ENCODE results near the gene TUBA3D. TPM values are rescaled to one million over a fixed set of nuclear protein-coding genes. Genes with fewer than 3 reads are reported as not detected.
"Not testable (repeated sequence)": the region's sequence is repeated elsewhere in the genome, so short reads cannot be mapped to it uniquely, and the experiment has no call there.

TUBA3D gene
- total RNA-seq, 2 experiments from 2014 or later, result not detected

GRCh38 chr2:131509615-131510014 lies 33.7 kb downstream of the TUBA3D start:
- no peaks in the 10 kb centered on the region for H3K9me2 ChIP-seq (ENCODE audit: insufficient read depth, low read length)
- no peak overlapping the region for H3K27ac ChIP-seq (ENCODE audit: low read depth, low read length, poor library complexity, severe bottlenecking)
- H3K36me3 ChIP-seq (ENCODE audit: insufficient read depth, low read length), result peaks cover 75% of the 10 kb centered on the region
- no peak overlapping the region for H3K4me2 ChIP-seq (ENCODE audit: low read length)
- H3K9me3 ChIP-seq (ENCODE audit: low read length), result no peaks in the 10 kb centered on the region
- H3K4me3 ChIP-seq (ENCODE audit: low read depth, low read length, poor library complexity, severe bottlenecking), result no peak overlapping the region
- H2AFZ ChIP-seq (ENCODE audit: low read length), result no peak overlapping the region
- TF ChIP-seq, protein P1, sequence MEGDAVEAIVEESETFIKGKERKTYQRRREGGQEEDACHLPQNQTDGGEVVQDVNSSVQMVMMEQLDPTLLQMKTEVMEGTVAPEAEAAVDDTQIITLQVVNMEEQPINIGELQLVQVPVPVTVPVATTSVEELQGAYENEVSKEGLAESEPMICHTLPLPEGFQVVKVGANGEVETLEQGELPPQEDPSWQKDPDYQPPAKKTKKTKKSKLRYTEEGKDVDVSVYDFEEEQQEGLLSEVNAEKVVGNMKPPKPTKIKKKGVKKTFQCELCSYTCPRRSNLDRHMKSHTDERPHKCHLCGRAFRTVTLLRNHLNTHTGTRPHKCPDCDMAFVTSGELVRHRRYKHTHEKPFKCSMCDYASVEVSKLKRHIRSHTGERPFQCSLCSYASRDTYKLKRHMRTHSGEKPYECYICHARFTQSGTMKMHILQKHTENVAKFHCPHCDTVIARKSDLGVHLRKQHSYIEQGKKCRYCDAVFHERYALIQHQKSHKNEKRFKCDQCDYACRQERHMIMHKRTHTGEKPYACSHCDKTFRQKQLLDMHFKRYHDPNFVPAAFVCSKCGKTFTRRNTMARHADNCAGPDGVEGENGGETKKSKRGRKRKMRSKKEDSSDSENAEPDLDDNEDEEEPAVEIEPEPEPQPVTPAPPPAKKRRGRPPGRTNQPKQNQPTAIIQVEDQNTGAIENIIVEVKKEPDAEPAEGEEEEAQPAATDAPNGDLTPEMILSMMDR (conservative IDR thresholded peaks at IDR 0.05; ENCODE audit: low read length), result no peak
- TF ChIP-seq EZH2phosphoT487 (IDR thresholded peaks at IDR 0.05; ENCODE audit: borderline replicate concordance, low read depth, low read length), result no peak
- DNase-seq (ENCODE audit: low spot score), result no peak
- ChIA-PET POLR2A (no interaction called here), CTCF (ENCODE audit: unreplicated experiment) (no interaction called here)
- BruUV-seq (replicated peaks), result no TSS peak
- H4K20me1 ChIP-seq (ENCODE audit: insufficient read depth, low read length), result no peaks in the 10 kb centered on the region
- no peaks in the 10 kb centered on the region for H3K79me2 ChIP-seq (ENCODE audit: insufficient read depth, low read depth, low read length)
- intact Hi-C loops (cut with micrococcal nuclease; ENCODE audit: unreplicated experiment), result no loop called here
- peaks cover 4% of the 10 kb centered on the region for H3K4me1 ChIP-seq (ENCODE audit: insufficient read depth, low read length, poor library complexity, severe bottlenecking)

DNA sequence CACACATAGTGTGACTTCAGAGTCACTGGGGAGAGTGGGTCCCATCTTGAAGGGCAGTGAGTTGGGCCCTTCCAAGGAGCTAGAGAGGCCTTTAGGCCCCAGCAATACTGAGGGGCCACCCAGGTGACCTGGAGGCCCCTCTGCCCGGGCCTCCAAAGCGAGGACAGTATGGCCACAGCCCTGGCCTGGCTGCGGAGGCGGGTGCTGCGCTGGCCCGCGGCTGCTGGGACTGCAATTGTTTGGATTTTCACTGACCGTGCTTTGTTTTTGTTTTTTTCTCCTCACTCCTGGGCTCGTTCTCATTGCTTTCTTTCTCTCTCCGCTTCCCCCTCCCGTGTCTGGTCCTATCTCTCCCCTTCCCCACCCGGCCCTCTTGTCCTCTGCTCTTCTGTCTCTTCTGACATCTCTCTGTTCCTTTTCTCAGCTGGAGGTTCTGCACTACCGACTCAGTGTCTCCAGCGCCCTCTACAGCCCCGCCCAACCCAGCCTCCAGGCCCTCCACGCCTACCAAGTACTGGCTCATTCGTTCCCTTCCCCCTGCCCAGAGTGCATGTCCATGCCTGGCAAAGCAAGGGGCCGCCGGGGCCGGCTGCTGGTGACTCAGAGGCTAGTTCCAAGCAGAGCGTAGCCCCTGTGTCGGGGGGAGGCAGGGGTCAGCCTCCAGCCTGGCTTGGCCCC lies 35.5 kb downstream of the TUBA3D start:
- H3K9me3 ChIP-seq (ENCODE audit: low read length); H3K27ac ChIP-seq (ENCODE audit: low read depth, low read length, poor library complexity, severe bottlenecking); BruUV-seq (replicated peaks); POLR2A ChIA-PET; CTCF ChIA-PET (ENCODE audit: unreplicated experiment); H3K9me2 ChIP-seq (ENCODE audit: insufficient read depth, low read length); H3K79me2 ChIP-seq (ENCODE audit: insufficient read depth, low read depth, low read length); H4K20me1 ChIP-seq (ENCODE audit: insufficient read depth, low read length); H3K4me1 ChIP-seq (ENCODE audit: insufficient read depth, low read length, poor library complexity, severe bottlenecking); H3K4me3 ChIP-seq (ENCODE audit: low read depth, low read length, poor library complexity, severe bottlenecking); H2AFZ ChIP-seq (ENCODE audit: low read length); DNase-seq (ENCODE audit: low spot score); H3K4me2 ChIP-seq (ENCODE audit: low read length); intact Hi-C loops (cut with micrococcal nuclease; ENCODE audit: unreplicated experiment): not testable (repeated sequence)
- H3K36me3 ChIP-seq (ENCODE audit: insufficient read depth, low read length), result peaks cover 65% of the 10 kb centered on the region
- TF ChIP-seq, protein P1 (conservative IDR thresholded peaks at IDR 0.05; ENCODE audit: low read length), result peak; percentile 45

DNA sequence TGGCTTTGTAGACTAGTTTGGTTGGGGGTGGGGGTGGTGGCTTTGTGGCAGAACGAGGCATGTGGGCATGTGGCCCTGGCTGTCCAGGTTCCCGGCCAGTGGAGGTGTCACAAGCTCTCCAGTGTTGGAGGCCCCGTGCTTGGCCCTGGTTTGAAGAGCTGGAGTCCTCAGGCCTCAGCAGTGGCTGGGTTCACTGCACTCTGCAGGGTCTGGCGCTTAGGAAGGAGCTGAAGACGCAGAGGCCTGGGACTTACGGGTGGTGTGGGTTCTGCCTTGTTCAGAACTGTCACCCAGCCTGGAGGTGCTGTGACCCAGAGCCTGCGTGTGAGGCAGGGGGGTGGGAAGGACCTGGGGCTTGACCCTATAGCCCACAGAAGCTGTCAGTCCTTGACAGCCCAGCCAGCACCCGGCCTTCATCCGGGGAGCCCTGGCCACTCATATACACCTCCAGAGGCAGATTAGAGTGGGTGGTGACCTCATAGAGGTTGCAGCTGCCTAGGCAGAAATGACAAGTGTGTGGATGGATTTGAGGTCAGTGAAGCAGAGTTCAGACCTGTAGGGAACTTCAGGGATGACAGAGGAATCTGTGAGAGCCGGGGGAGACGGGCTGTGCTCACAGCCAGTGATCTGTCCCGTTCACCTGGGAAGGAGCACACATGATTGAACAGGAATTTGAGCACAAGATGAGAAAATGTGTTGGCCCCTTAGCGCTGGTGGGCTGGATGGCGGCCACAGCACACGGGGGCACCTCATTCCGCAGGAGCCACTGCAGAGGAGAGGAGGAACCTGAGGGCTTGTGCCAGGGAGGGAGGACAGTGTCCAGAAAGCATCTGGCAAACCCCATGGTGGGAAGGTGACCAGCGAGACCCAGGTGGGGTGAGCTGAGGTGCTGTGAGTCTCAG lies 36.3 kb downstream of the TUBA3D start:
- H3K4me2 ChIP-seq (ENCODE audit: low read length); H3K79me2 ChIP-seq (ENCODE audit: insufficient read depth, low read depth, low read length); POLR2A ChIA-PET; H3K9me2 ChIP-seq (ENCODE audit: insufficient read depth, low read length); CTCF ChIA-PET (ENCODE audit: unreplicated experiment); H3K4me1 ChIP-seq (ENCODE audit: insufficient read depth, low read length, poor library complexity, severe bottlenecking); H3K4me3 ChIP-seq (ENCODE audit: low read depth, low read length, poor library complexity, severe bottlenecking); intact Hi-C loops (cut with micrococcal nuclease; ENCODE audit: unreplicated experiment); H4K20me1 ChIP-seq (ENCODE audit: insufficient read depth, low read length); H3K9me3 ChIP-seq (ENCODE audit: low read length); BruUV-seq (replicated peaks); DNase-seq (ENCODE audit: low spot score); H3K27ac ChIP-seq (ENCODE audit: low read depth, low read length, poor library complexity, severe bottlenecking); H2AFZ ChIP-seq (ENCODE audit: low read length): not testable (repeated sequence)
- TF ChIP-seq, protein P1 (conservative IDR thresholded peaks at IDR 0.05; ENCODE audit: low read length), result 0 out of 2 replicates have a peak, but pooled peaks have one; percentile 7
- H3K36me3 ChIP-seq (ENCODE audit: insufficient read depth, low read length), result peaks cover 62% of the 10 kb centered on the region

DNA sequence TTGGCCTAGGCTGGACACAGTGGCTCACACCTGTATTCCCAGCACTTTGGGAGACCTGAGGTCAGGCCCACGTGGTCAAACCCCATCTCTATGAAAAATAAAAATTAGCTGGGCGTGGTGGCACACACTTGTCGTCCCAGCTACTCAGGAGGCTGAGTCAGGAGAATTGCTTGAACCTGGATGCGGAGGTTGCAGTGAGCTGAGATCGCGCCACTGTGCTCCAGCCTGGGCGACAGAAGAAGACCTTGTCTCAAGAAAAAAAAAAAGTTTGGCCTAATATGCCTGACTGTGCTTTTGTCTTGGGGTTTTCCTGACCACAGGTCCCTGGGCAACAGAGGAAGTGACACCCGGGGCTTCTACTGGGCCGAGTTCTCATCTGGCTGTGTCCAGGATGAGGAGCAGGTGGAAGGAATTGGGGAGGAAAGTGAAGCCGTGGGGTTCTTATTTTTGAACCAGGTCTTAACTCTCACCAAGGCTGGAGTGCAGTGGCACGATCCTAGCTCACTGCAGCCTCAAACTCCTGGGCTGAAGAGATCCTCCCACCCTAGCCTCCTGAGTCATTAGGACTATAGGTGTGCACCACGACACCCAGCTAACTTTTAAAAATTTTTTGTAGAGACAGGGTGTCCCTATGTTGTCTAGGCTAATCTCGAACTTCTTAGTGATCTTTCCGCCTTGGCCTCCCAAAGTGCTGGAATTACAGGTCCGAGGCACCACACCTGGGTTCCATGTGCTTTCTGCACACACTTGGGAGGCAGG lies 38.7 kb downstream of the TUBA3D start:
- CTCF ChIA-PET (ENCODE audit: unreplicated experiment), result not testable (repeated sequence)

More for the DNA sequence above, 38.7 kb downstream of the TUBA3D start:
- H3K79me2 ChIP-seq (ENCODE audit: insufficient read depth, low read depth, low read length); BruUV-seq (replicated peaks); DNase-seq (ENCODE audit: low spot score); H3K9me2 ChIP-seq (ENCODE audit: insufficient read depth, low read length); H3K27ac ChIP-seq (ENCODE audit: low read depth, low read length, poor library complexity, severe bottlenecking); intact Hi-C loops (cut with micrococcal nuclease; ENCODE audit: unreplicated experiment); H3K4me2 ChIP-seq (ENCODE audit: low read length); H3K4me3 ChIP-seq (ENCODE audit: low read depth, low read length, poor library complexity, severe bottlenecking); POLR2A ChIA-PET; H4K20me1 ChIP-seq (ENCODE audit: insufficient read depth, low read length); H3K4me1 ChIP-seq (ENCODE audit: insufficient read depth, low read length, poor library complexity, severe bottlenecking); H3K9me3 ChIP-seq (ENCODE audit: low read length); H2AFZ ChIP-seq (ENCODE audit: low read length): not testable (repeated sequence)
- H3K36me3 ChIP-seq (ENCODE audit: insufficient read depth, low read length), result peaks cover 61% of the 10 kb centered on the region

Data from OCI-LY7 (cell line).